A549 (cell line): ENCODE measurements around the gene CCNA1. TPM values are rescaled to one million over a fixed set of nuclear protein-coding genes. Genes with fewer than 3 reads are reported as not detected.

Experiments
- ATAC-seq, 2 experiments: fragments of 200-7000 bp in 1 of 2; fragments of >200 bp in 1 of 2; cut with Nextera tagmentation in 1 of 2; cut with Tn5 transposase in 1 of 2; 3 replicates each; pipeline versions ENCODE4 v1.8.0 to v1.9.1; 2018 to 2020; ENCODE audit warnings: mild to moderate bottlenecking in 1 of 2, moderate library complexity in 1 of 2
- CTCF ChIA-PET: fragments of 300-600 bp; sonication (Branson Sonifier 250); formaldehyde crosslinking; extraction: SDS; loops from one replicate; lab custom pipeline; 2021; ENCODE audit warnings: antibody characterized with exemption, inconsistent platforms; lab: Yijun Ruan, JAX
- POLR2A ChIA-PET: fragments of 350-600 bp; formaldehyde crosslinking; extraction: SDS; loops from one replicate; lab custom pipeline; 2021; ENCODE audit warnings: antibody characterized with exemption, inconsistent platforms; lab: Yijun Ruan, JAX
- DNase-seq, 2 experiments: peaks; one replicate each; pipeline versions ENCODE4 v3.0.0 to v3.0.0-alpha.2; 2011 to 2016; ENCODE audit warnings: low read depth in 1 of 2, low spot score in 1 of 2
- FAIRE-seq: peaks from 2 replicates; lab custom pipeline; 2011; peaks lifted over from hg19 to GRCh38; lab: Jason Lieb, UNC
- H3K27ac ChIP-seq, 2 experiments: fragments of >200 bp; sonication (Bioruptor Twin); formaldehyde crosslinking; 3 replicates each; pipeline ENCODE4 v1.5.1; 2016 to 2017
- H3K4me1 ChIP-seq: fragments of >200 bp; sonication (Bioruptor Twin); formaldehyde crosslinking; 3 replicates; pipeline ENCODE4 v1.6.1; 2016
- H3K4me2 ChIP-seq: fragments of >200 bp; sonication (Bioruptor Twin); formaldehyde crosslinking; 3 replicates; pipeline ENCODE4 v1.6.1; 2016
- H3K4me3 ChIP-seq: fragments of >200 bp; sonication (Bioruptor Twin); formaldehyde crosslinking; 3 replicates; pipeline ENCODE4 v1.5.1; 2016
- H3K9me3 ChIP-seq: fragments of >200 bp; sonication (Bioruptor Twin); formaldehyde crosslinking; 3 replicates; pipeline ENCODE4 v1.6.1; 2016
- BHLHE40 ChIP-seq: IDR thresholded peaks from 2 replicates; pipeline ENCODE4 v1.6.1; 2012; ENCODE audit warnings: low read depth, low read length, inconsistent platforms
- CBX2 ChIP-seq: fragments of 200-600 bp; sonication (generic); IDR thresholded peaks from 2 replicates; pipeline ENCODE4 v1.6.1; 2016; ENCODE audit warnings: low read depth, mild to moderate bottlenecking, borderline replicate concordance
- CEBPB ChIP-seq, 2 experiments: fragments of >200 bp in 1 of 2; sonication (Bioruptor Twin) in 1 of 2; formaldehyde crosslinking in 1 of 2; IDR thresholded peaks; 2 replicates each; pipeline ENCODE4 v1.6.1; 2012 to 2016
- EHF ChIP-seq: fragments of 250-450 bp; sonication (Bioruptor Pico); IDR thresholded peaks from 2 replicates; pipeline ENCODE4 v1.5.0; 2020; ENCODE audit warnings: mild to moderate bottlenecking
- EHMT2 ChIP-seq: fragments of 200-600 bp; sonication (generic); IDR thresholded peaks from 2 replicates; pipeline ENCODE4 v1.6.1; 2016; ENCODE audit warnings: antibody characterized with exemption, low read depth, mild to moderate bottlenecking, moderate library complexity
- ESRRA ChIP-seq: fragments of 150-350 bp; IDR thresholded peaks from 2 replicates; pipeline ENCODE4 v1.6.1; 2014; ENCODE audit warnings: mild to moderate bottlenecking, low read length, borderline replicate concordance
- FOSB ChIP-seq: fragments of 250-450 bp; sonication (Bioruptor Pico); IDR thresholded peaks from 2 replicates; pipeline ENCODE4 v1.5.0; 2020; ENCODE audit warnings: mild to moderate bottlenecking, moderate library complexity
- HDAC2 ChIP-seq: fragments of 200-600 bp; sonication (generic); IDR thresholded peaks from 2 replicates; pipeline ENCODE4 v1.6.1; 2016
- JUNB ChIP-seq: fragments of >200 bp; sonication (Bioruptor Twin); formaldehyde crosslinking; IDR thresholded peaks from 2 replicates; pipeline ENCODE4 v1.6.1; 2016
- KDM5A ChIP-seq: fragments of 200-600 bp; sonication (generic); IDR thresholded peaks from 2 replicates; pipeline ENCODE4 v1.6.1; 2016; ENCODE audit warnings: antibody characterized with exemption, mild to moderate bottlenecking
- MAZ ChIP-seq: fragments of 150-350 bp; IDR thresholded peaks from 2 replicates; pipeline ENCODE4 v1.6.1; 2014; ENCODE audit warnings: antibody characterized with exemption, low read depth, low read length, borderline replicate concordance
- NFE2L2 ChIP-seq: fragments of 150-350 bp; conservative IDR thresholded peaks from 2 replicates; pipeline ENCODE4 v1.6.1; 2014; ENCODE audit warnings: low read length
- RAD21 ChIP-seq, 2 experiments: fragments of >200 bp in 1 of 2; sonication (Bioruptor Twin) in 1 of 2; formaldehyde crosslinking in 1 of 2; IDR thresholded peaks in 1 of 2; conservative IDR thresholded peaks in 1 of 2; 2 replicates in 1 of 2; 3 replicates in 1 of 2; pipeline ENCODE4 v1.6.1; 2012 to 2018; ENCODE audit warnings: inconsistent platforms in 1 of 2
- RARB ChIP-seq: fragments of 250-450 bp; sonication (Bioruptor Pico); IDR thresholded peaks from 2 replicates; pipeline ENCODE4 v1.8.0; 2021; ENCODE audit warnings: mild to moderate bottlenecking, moderate library complexity
- RFX5 ChIP-seq: fragments of 450-650 bp; IDR thresholded peaks from 2 replicates; pipeline ENCODE4 v1.7.1; 2014; ENCODE audit warnings: antibody characterized with exemption, mild to moderate bottlenecking, moderate library complexity
- RNF2 ChIP-seq: fragments of 200-600 bp; sonication (generic); IDR thresholded peaks from 2 replicates; pipeline ENCODE4 v1.6.1; 2016; ENCODE audit warnings: low read depth, mild to moderate bottlenecking, antibody characterized with exemption, moderate library complexity, borderline replicate concordance
- ZFP36 ChIP-seq: fragments of 450-650 bp; IDR thresholded peaks from 2 replicates; pipeline ENCODE4 v1.6.1; 2014; ENCODE audit warnings: borderline replicate concordance; ENCODE audit not compliant: partially characterized antibody
- ZNF302 ChIP-seq: fragments of 250-450 bp; sonication (Bioruptor Pico); IDR thresholded peaks from 2 replicates; pipeline ENCODE4 v1.9.0; 2021; ENCODE audit warnings: inconsistent platforms, mild to moderate bottlenecking, moderate library complexity
- WGBS: methylation state at CpG from one replicate; pipeline ENCODE4 v1.1.6; 2017; ENCODE audit errors: missing lambda C conversion rate; 5-methylcytosine and 5-hydroxymethylcytosine counted together
- polyA minus RNA-seq: library from RNA; depleted of rRNA, polyadenylated mRNA; stranded (reverse); fragments of >200 nt; gene quantifications from 2 replicates; pipeline ENCODE4 v1.2.3, GENCODE V29; 2011; rRNA and poly(A)+ RNA removed
- polyA plus RNA-seq, 4 experiments: library from polyadenylated mRNA; depleted of rRNA in 3 of 4; stranded (reverse); fragments of >200 nt; fragmentation: RNase III in 1 of 4; extraction: RNeasy Plus Mini Kit Qiagen cat#74134 plus additional on column Dnase treatment in 1 of 4; gene quantifications; 2 replicates in 3 of 4; 3 replicates in 1 of 4; pipeline ENCODE4 v1.2.3, GENCODE V29; 2011 to 2017
- TF ChIP-seq, protein P1 (sequence below): fragments of >200 bp; sonication (Bioruptor Twin); formaldehyde crosslinking; IDR thresholded peaks from 3 replicates; pipeline ENCODE4 v1.5.1; 2016
- TF ChIP-seq, protein P2 (sequence below): fragments of 200-600 bp; sonication (generic); IDR thresholded peaks from 2 replicates; pipeline ENCODE4 v1.6.1; 2016; ENCODE audit warnings: antibody characterized with exemption, mild to moderate bottlenecking, moderate library complexity
- TF ChIP-seq, protein P3 (sequence below): fragments of 150-350 bp; IDR thresholded peaks from 2 replicates; pipeline ENCODE4 v1.6.1; 2014; ENCODE audit warnings: low read depth, mild to moderate bottlenecking, low read length
- TF ChIP-seq, protein P4 (sequence below): IDR thresholded peaks from 2 replicates; pipeline ENCODE4 v1.6.1; 2012; ENCODE audit warnings: low read depth, borderline replicate concordance
- TF ChIP-seq, protein P5 (sequence below): IDR thresholded peaks from 2 replicates; pipeline ENCODE4 v1.6.1; 2012
- TF ChIP-seq, protein P6 (sequence below): fragments of >200 bp; sonication (Bioruptor Twin); formaldehyde crosslinking; IDR thresholded peaks from 3 replicates; pipeline ENCODE4 v1.6.1; 2016

CCNA1 gene
- polyA plus RNA-seq (2011; rRNA removed) (0.21 TPM in 2 replicates), polyA plus RNA-seq (2017; fragmentation: RNase III; extraction: RNeasy Plus Mini Kit Qiagen cat#74134 plus additional on column Dnase treatment) (0.05 TPM in 1 of 3 replicates, not detected in the others), polyA minus RNA-seq (0.17 TPM in 1 of 2 replicates, not detected in the other)
- polyA plus RNA-seq (2012; cell fraction: cytosol; rRNA removed), result 0.03 and 0.04 TPM in 2 replicates
- polyA plus RNA-seq (2012; cell fraction: nucleus; rRNA removed), result 0.02 and 0.09 TPM in 2 replicates

DNA sequence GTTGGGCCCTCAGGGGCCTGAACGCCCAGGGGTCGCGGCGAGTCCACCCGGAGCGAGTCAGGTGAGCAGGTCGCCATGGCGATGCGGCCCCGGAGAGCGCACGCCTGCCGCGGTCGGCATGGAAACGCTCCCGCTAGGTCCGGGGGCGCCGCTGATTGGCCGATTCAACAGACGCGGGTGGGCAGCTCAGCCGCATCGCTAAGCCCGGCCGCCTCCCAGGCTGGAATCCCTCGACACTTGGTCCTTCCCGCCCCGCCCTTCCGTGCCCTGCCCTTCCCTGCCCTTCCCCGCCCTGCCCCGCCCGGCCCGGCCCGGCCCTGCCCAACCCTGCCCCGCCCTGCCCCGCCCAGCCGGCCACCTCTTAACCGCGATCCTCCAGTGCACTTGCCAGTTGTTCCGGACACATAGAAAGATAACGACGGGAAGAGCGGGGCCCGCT lies at the start of gene CCNA1:
CCNA1 (plus strand) TSS at position 390 of the 439 bp plus-strand sequence. CDS start 562 bp downstream, outside the sequence.
- ChIA-PET CTCF (no interaction called here), POLR2A (no interaction called here)
- no peaks in the 10 kb centered on the region for H3K9me3 ChIP-seq
- FAIRE-seq (no peak), ATAC-seq (peak; percentile 64 to 80; a peak in 5 of 6 replicates), DNase-seq (peak in 1 of 2 experiments; percentile 10)
- peak within 1 kb of the TSS; percentile 91 for H3K4me2 ChIP-seq
- H3K4me3 ChIP-seq, result peak within 1 kb of the TSS; percentile 52
- no CpG with 5 or more reads among the region's 46 CpGs for WGBS
- H3K4me1 ChIP-seq, result peaks cover 6% of the 10 kb centered on the region; the same call in 1 of the 3 replicates
- no peak for TF ChIP-seq ESRRA
- no peak for TF ChIP-seq ZFP36
- TF ChIP-seq, protein P1, sequence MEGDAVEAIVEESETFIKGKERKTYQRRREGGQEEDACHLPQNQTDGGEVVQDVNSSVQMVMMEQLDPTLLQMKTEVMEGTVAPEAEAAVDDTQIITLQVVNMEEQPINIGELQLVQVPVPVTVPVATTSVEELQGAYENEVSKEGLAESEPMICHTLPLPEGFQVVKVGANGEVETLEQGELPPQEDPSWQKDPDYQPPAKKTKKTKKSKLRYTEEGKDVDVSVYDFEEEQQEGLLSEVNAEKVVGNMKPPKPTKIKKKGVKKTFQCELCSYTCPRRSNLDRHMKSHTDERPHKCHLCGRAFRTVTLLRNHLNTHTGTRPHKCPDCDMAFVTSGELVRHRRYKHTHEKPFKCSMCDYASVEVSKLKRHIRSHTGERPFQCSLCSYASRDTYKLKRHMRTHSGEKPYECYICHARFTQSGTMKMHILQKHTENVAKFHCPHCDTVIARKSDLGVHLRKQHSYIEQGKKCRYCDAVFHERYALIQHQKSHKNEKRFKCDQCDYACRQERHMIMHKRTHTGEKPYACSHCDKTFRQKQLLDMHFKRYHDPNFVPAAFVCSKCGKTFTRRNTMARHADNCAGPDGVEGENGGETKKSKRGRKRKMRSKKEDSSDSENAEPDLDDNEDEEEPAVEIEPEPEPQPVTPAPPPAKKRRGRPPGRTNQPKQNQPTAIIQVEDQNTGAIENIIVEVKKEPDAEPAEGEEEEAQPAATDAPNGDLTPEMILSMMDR, result no peak
- TF ChIP-seq RARB (CRISPR knock-in tag), result no peak
- TF ChIP-seq JUNB, result no peak
- TF ChIP-seq ZNF302 (CRISPR knock-in tag), result no peak
- no peak for TF ChIP-seq FOSB
- TF ChIP-seq, protein P2, sequence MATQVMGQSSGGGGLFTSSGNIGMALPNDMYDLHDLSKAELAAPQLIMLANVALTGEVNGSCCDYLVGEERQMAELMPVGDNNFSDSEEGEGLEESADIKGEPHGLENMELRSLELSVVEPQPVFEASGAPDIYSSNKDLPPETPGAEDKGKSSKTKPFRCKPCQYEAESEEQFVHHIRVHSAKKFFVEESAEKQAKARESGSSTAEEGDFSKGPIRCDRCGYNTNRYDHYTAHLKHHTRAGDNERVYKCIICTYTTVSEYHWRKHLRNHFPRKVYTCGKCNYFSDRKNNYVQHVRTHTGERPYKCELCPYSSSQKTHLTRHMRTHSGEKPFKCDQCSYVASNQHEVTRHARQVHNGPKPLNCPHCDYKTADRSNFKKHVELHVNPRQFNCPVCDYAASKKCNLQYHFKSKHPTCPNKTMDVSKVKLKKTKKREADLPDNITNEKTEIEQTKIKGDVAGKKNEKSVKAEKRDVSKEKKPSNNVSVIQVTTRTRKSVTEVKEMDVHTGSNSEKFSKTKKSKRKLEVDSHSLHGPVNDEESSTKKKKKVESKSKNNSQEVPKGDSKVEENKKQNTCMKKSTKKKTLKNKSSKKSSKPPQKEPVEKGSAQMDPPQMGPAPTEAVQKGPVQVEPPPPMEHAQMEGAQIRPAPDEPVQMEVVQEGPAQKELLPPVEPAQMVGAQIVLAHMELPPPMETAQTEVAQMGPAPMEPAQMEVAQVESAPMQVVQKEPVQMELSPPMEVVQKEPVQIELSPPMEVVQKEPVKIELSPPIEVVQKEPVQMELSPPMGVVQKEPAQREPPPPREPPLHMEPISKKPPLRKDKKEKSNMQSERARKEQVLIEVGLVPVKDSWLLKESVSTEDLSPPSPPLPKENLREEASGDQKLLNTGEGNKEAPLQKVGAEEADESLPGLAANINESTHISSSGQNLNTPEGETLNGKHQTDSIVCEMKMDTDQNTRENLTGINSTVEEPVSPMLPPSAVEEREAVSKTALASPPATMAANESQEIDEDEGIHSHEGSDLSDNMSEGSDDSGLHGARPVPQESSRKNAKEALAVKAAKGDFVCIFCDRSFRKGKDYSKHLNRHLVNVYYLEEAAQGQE, result no peak
- no peak within 1 kb of the TSS for H3K27ac ChIP-seq

DNA sequence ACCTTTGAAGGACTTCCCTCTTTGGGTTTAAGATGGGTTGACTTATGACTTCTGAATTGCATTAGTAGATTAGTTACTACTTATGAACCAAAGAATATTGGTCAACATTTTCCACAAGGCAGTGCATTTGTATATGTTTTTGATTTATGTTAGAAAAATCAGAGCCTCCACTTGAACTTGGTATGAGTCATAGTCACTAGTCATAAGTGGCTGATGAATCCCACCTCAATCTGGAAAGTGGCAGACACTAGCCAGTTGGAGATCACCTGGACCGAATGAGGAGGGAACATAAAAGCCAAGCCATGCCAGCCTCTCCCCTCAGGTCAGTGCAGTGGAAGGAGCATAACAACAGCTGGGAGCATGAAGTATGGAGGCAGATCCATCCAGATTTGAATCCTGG lies 46.8 kb upstream of the CCNA1 start:
- 0% methylated on average over 1 of the region's 1 CpG for WGBS
- ChIA-PET POLR2A (no interaction called here), CTCF (no interaction called here)
- H3K9me3 ChIP-seq, result no peaks in the 10 kb centered on the region
- H3K4me3 ChIP-seq, result no peak overlapping the region
- DNase-seq (no peak), FAIRE-seq (no peak), ATAC-seq (no peak)
- no peak overlapping the region for H3K4me2 ChIP-seq
- H3K27ac ChIP-seq, result no peak overlapping the region
- no peaks in the 10 kb centered on the region for H3K4me1 ChIP-seq
- no peak for TF ChIP-seq RFX5
- no peak for TF ChIP-seq BHLHE40
- TF ChIP-seq RAD21 (conservative IDR thresholded peaks at IDR 0.05 in 1 of 2, IDR thresholded peaks at IDR 0.05 in 1 of 2), result no peak
- no peak for TF ChIP-seq EHMT2
- no peak for TF ChIP-seq ZFP36
- TF ChIP-seq CEBPB (IDR thresholded peaks at IDR 0.05), result no peak
- no peak for TF ChIP-seq HDAC2
- TF ChIP-seq, protein P3, sequence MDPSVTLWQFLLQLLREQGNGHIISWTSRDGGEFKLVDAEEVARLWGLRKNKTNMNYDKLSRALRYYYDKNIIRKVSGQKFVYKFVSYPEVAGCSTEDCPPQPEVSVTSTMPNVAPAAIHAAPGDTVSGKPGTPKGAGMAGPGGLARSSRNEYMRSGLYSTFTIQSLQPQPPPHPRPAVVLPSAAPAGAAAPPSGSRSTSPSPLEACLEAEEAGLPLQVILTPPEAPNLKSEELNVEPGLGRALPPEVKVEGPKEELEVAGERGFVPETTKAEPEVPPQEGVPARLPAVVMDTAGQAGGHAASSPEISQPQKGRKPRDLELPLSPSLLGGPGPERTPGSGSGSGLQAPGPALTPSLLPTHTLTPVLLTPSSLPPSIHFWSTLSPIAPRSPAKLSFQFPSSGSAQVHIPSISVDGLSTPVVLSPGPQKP, result no peak
- TF ChIP-seq, protein P4, sequence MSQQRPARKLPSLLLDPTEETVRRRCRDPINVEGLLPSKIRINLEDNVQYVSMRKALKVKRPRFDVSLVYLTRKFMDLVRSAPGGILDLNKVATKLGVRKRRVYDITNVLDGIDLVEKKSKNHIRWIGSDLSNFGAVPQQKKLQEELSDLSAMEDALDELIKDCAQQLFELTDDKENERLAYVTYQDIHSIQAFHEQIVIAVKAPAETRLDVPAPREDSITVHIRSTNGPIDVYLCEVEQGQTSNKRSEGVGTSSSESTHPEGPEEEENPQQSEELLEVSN, result no peak
- no peak for TF ChIP-seq EHF (CRISPR knock-in tag)
- TF ChIP-seq RNF2, result no peak
- no peak for TF ChIP-seq KDM5A
- no peak for TF ChIP-seq NFE2L2
- no peak for TF ChIP-seq MAZ
- TF ChIP-seq, protein P5, sequence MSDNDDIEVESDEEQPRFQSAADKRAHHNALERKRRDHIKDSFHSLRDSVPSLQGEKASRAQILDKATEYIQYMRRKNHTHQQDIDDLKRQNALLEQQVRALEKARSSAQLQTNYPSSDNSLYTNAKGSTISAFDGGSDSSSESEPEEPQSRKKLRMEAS, result no peak
- TF ChIP-seq CBX2, result no peak
- TF ChIP-seq, protein P2, result no peak
- TF ChIP-seq, protein P6, sequence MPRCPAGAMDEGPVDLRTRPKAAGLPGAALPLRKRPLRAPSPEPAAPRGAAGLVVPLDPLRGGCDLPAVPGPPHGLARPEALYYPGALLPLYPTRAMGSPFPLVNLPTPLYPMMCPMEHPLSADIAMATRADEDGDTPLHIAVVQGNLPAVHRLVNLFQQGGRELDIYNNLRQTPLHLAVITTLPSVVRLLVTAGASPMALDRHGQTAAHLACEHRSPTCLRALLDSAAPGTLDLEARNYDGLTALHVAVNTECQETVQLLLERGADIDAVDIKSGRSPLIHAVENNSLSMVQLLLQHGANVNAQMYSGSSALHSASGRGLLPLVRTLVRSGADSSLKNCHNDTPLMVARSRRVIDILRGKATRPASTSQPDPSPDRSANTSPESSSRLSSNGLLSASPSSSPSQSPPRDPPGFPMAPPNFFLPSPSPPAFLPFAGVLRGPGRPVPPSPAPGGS, result no peak
